Airway epithelial cell (primary cell): ENCODE measurements around the gene SLIT1. TPM values are rescaled to one million over a fixed set of nuclear protein-coding genes. Genes with fewer than 3 reads are reported as not detected.

Experiments
- total RNA-seq: library from RNA; depleted of rRNA; stranded (reverse); fragments of >200 nt; gene quantifications from 2 replicates; pipeline ENCODE4 v1.2.3, GENCODE V29; 2015

SLIT1 gene
- not detected in 2 replicates for total RNA-seq

DNA sequence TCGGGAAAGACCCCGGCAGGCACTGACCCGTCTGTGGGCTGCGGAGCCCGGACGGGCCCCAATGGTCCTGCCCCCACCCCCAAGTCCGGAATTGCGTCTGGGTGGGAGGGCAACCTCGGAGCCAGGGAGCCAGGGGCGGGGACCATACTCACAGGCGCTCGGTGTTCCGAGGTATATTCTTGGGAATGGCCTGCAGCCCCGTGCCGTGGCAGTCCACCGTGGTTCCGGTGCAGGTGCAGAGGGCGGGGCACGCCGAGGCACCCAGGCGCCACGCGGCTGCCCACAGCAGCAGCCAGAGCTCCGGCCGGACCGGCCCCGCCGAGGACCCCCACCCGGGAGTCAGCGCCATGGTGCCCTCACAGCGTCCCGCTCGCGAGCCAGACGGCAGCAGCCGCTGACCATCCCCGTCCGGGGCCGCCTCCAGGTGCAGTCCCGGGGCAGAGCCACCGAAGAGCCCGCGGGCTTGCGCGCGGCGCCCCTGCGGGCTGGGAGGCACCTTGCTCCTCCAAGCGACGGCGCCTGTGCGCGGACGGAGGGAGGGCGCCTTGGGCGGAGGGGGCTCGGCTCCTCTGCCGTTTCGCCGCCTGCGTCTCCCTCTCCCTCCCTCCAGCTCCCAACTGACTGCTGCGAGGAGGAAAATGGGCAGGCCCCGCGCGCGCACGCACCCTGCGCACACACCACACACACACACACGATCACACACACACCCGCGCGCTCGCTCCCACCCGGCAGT lies at the start of gene SLIT1:
Gene SLIT1, minus strand, starts transcription at position 634 of the 733 bp plus-strand sequence. Its CDS starts 285 bp downstream, at position 349.

Other genes starting within 250 kb of the SLIT1 start
- 7.3 and 9.2 TPM in 2 replicates for gene ARHGAP19, start 106.7 kb upstream of the SLIT1 start, total RNA-seq
- 1.3 and 2.3 TPM in 2 replicates for gene FRAT1, start 133.3 kb upstream of the SLIT1 start, total RNA-seq
- gene FRAT2, start 148.8 kb upstream of the SLIT1 start, total RNA-seq, result 12.8 and 13.0 TPM in 2 replicates
- gene RRP12, start 215.4 kb upstream of the SLIT1 start, total RNA-seq, result 30.5 and 32.5 TPM in 2 replicates
- 946 and 1,057 TPM in 2 replicates for gene PGAM1, start 240.2 kb upstream of the SLIT1 start, total RNA-seq